Measurements from ENCODE around the gene SPATA31D3. TPM values are rescaled to one million over a fixed set of nuclear protein-coding genes. Genes with fewer than 3 reads are reported as not detected.

The SPATA31D3 gene
- total and polyA plus RNA-seq, 9 donors, result not detected

GRCh38 chr9:81902196-81902595 is 41.1 kb upstream of the SPATA31D3 start:
- no peak for TF ChIP-seq POLR2A (IDR thresholded peaks at IDR 0.05)
- no peak for TF ChIP-seq EP300 (IDR thresholded peaks at IDR 0.05)
- no peak for TF ChIP-seq CTCF (IDR thresholded peaks at IDR 0.05)
- Histone ChIP-seq H3K9me3 (no peaks in the 10 kb centered on the region), H3K4me3 (no peak overlapping the region), H3K27me3 (no peaks in the 10 kb centered on the region), H3K27ac (no peak overlapping the region), H3K36me3 (no peaks in the 10 kb centered on the region), H3K4me1 (ENCODE audit: insufficient read depth) (peaks cover 2% of the 10 kb centered on the region)
- no peak for DNase-seq
- intact Hi-C loops (cut with DNase I), result no loop called here
- 37 to 48% (median 43%) methylated on average over 2 of the region's 2 CpGs for WGBS, 3 donors

- no peaks in the 10 kb centered on the region for H3K27me3 ChIP-seq
- WGBS, 3 donors, result 87 to 99% (median 93%) methylated on average over 3 of the region's 3 CpGs
- no peaks in the 10 kb centered on the region for H3K36me3 ChIP-seq
- peaks cover 2% of the 10 kb centered on the region for H3K4me1 ChIP-seq (ENCODE audit: insufficient read depth)
- no peak for TF ChIP-seq EP300 (IDR thresholded peaks at IDR 0.05)
- TF ChIP-seq POLR2A (IDR thresholded peaks at IDR 0.05), result no peak
- no peak for TF ChIP-seq CTCF (IDR thresholded peaks at IDR 0.05)
- H3K4me3 ChIP-seq, result no peak overlapping the region
- no peak overlapping the region for H3K27ac ChIP-seq
- no peak for DNase-seq
- intact Hi-C loops (cut with DNase I), result no loop called here
- H3K9me3 ChIP-seq, result no peaks in the 10 kb centered on the region
Measured at GRCh38 chr9:81902626-81903025, 40.7 kb upstream of the SPATA31D3 start.

- WGBS, 3 donors, result 36 to 43% (median 41%) methylated on average over 3 of the region's 3 CpGs
- Histone ChIP-seq H3K4me1 (ENCODE audit: insufficient read depth) (peaks cover 2% of the 10 kb centered on the region), H3K4me3 (no peak overlapping the region), H3K36me3 (no peaks in the 10 kb centered on the region), H3K27ac (no peak overlapping the region), H3K9me3 (no peaks in the 10 kb centered on the region), H3K27me3 (no peaks in the 10 kb centered on the region)
- intact Hi-C loops (cut with DNase I), result no loop called here
- DNase-seq, result no peak
- no peak for TF ChIP-seq POLR2A (IDR thresholded peaks at IDR 0.05)
- TF ChIP-seq CTCF (IDR thresholded peaks at IDR 0.05), result no peak
- TF ChIP-seq EP300 (IDR thresholded peaks at IDR 0.05), result no peak
Measured at GRCh38 chr9:81906671-81907070, 36.6 kb upstream of the SPATA31D3 start.

GRCh38 chr9:81912135-81912534 is 31.2 kb upstream of the SPATA31D3 start:
- no peak for TF ChIP-seq CTCF (IDR thresholded peaks at IDR 0.05)
- no peak for TF ChIP-seq EP300 (IDR thresholded peaks at IDR 0.05)
- no peak for TF ChIP-seq POLR2A (IDR thresholded peaks at IDR 0.05)
- no peaks in the 10 kb centered on the region for H3K36me3 ChIP-seq
- intact Hi-C loops (cut with DNase I), result no loop called here
- WGBS, 3 donors, result 87 to 91% (median 89%) methylated on average over 6 of the region's 6 CpGs
- H3K9me3 ChIP-seq, result no peaks in the 10 kb centered on the region
- no peak overlapping the region for H3K27ac ChIP-seq
- no peaks in the 10 kb centered on the region for H3K4me1 ChIP-seq (ENCODE audit: insufficient read depth)
- H3K4me3 ChIP-seq, result no peak overlapping the region
- no peak for DNase-seq
- H3K27me3 ChIP-seq, result no peaks in the 10 kb centered on the region

All from ovary (tissue), 9 donors.